ENCODE data around the gene ADAMTSL3.

DNA sequence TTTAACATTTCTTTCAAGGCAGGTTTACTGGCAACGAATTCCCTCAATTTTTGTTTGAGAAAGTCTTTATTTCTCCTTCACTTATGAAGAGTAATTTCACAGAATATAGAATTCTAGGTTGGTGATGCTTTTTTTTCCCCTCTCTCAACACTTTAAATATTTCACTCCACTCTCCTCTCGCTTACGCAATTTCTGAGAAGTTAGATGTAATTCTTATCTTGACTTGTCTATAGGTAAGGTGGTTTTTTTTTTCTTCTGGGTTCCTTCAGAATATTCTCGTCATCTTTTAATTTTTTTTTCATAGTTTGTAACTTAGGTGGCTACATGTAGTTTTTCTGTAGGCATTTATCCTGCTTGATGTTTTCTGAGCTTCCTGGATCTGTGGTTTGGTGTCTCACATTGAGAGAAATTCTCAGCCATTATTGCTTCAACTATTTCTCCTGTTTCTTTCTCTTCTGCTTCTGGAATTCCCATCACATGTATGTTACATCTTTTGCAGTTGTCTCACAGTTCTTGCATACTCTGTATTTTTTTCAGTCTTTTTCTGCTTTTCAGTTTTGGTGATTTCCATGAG is 392.2 kb downstream of the ADAMTSL3 start:
- no peak for TF ChIP-seq EZH2phosphoT487 (IDR thresholded peaks at IDR 0.05; ENCODE audit: borderline replicate concordance, low read depth)
- no peak for TF ChIP-seq EP300 (IDR thresholded peaks at IDR 0.05; ENCODE audit: borderline replicate concordance in 1 of 2, low read depth in 1 of 2, low read length in 1 of 2)
- TF ChIP-seq, protein P1, sequence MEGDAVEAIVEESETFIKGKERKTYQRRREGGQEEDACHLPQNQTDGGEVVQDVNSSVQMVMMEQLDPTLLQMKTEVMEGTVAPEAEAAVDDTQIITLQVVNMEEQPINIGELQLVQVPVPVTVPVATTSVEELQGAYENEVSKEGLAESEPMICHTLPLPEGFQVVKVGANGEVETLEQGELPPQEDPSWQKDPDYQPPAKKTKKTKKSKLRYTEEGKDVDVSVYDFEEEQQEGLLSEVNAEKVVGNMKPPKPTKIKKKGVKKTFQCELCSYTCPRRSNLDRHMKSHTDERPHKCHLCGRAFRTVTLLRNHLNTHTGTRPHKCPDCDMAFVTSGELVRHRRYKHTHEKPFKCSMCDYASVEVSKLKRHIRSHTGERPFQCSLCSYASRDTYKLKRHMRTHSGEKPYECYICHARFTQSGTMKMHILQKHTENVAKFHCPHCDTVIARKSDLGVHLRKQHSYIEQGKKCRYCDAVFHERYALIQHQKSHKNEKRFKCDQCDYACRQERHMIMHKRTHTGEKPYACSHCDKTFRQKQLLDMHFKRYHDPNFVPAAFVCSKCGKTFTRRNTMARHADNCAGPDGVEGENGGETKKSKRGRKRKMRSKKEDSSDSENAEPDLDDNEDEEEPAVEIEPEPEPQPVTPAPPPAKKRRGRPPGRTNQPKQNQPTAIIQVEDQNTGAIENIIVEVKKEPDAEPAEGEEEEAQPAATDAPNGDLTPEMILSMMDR (IDR thresholded peaks at IDR 0.05), result no peak
- TF ChIP-seq GABPA (IDR thresholded peaks at IDR 0.05; ENCODE audit: low read depth), result no peak
- no peak for TF ChIP-seq RAD21 (IDR thresholded peaks at IDR 0.05; ENCODE audit: low read length)
- no peak for TF ChIP-seq YY1 (IDR thresholded peaks at IDR 0.05; ENCODE audit: low read depth)
- no peak for TF ChIP-seq FOXJ3 (CRISPR knock-in tag; IDR thresholded peaks at IDR 0.05)
- TF ChIP-seq RXRA (IDR thresholded peaks at IDR 0.05; ENCODE audit: borderline replicate concordance, low read depth), result no peak
- TF ChIP-seq, protein P2, sequence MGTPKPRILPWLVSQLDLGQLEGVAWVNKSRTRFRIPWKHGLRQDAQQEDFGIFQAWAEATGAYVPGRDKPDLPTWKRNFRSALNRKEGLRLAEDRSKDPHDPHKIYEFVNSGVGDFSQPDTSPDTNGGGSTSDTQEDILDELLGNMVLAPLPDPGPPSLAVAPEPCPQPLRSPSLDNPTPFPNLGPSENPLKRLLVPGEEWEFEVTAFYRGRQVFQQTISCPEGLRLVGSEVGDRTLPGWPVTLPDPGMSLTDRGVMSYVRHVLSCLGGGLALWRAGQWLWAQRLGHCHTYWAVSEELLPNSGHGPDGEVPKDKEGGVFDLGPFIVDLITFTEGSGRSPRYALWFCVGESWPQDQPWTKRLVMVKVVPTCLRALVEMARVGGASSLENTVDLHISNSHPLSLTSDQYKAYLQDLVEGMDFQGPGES (IDR thresholded peaks at IDR 0.05; ENCODE audit: low read depth, low read length), result no peak
- TF ChIP-seq POLR2AphosphoS5 (IDR thresholded peaks at IDR 0.05; ENCODE audit: low read depth, low read length), result no peak
- TF ChIP-seq TEAD4 (IDR thresholded peaks at IDR 0.05; ENCODE audit: borderline replicate concordance, insufficient read depth), result no peak
- no peak for TF ChIP-seq MXI1 (IDR thresholded peaks at IDR 0.05; ENCODE audit: low read depth, low read length)
- no peak for TF ChIP-seq TAF1 (IDR thresholded peaks at IDR 0.05; ENCODE audit: borderline replicate concordance, low read depth, low read length)
- TF ChIP-seq, protein P3, sequence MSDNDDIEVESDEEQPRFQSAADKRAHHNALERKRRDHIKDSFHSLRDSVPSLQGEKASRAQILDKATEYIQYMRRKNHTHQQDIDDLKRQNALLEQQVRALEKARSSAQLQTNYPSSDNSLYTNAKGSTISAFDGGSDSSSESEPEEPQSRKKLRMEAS (IDR thresholded peaks at IDR 0.05; ENCODE audit: low read depth), result no peak

Measured in SK-N-SH (cell line).